ENCODE results near the gene GTF2IRD1. TPM values are rescaled to one million over a fixed set of nuclear protein-coding genes. Genes with fewer than 3 reads are reported as not detected.

The GTF2IRD1 gene
- total RNA-seq, 1 experiment from 2014 or later = 14.9 TPM

GRCh38 chr7:74454021-74454924 is 567 bp downstream of the GTF2IRD1 start:
- intact Hi-C loops (cut with micrococcal nuclease) = no loop called here
- peak overlapping the region; percentile 97 for H3K4me2 ChIP-seq (ENCODE audit: low read length)
- no peaks in the 10 kb centered on the region for H3K27me3 ChIP-seq (ENCODE audit: low read length)
- DNase-seq (no peak), ATAC-seq (no peak)
- TF ChIP-seq EZH2phosphoT487 (IDR thresholded peaks at IDR 0.05; ENCODE audit: borderline replicate concordance, low read length) (no peak), EZH2 (IDR thresholded peaks at IDR 0.05; ENCODE audit: low read length, unreplicated experiment) (no peak)
- TF ChIP-seq, protein P1, sequence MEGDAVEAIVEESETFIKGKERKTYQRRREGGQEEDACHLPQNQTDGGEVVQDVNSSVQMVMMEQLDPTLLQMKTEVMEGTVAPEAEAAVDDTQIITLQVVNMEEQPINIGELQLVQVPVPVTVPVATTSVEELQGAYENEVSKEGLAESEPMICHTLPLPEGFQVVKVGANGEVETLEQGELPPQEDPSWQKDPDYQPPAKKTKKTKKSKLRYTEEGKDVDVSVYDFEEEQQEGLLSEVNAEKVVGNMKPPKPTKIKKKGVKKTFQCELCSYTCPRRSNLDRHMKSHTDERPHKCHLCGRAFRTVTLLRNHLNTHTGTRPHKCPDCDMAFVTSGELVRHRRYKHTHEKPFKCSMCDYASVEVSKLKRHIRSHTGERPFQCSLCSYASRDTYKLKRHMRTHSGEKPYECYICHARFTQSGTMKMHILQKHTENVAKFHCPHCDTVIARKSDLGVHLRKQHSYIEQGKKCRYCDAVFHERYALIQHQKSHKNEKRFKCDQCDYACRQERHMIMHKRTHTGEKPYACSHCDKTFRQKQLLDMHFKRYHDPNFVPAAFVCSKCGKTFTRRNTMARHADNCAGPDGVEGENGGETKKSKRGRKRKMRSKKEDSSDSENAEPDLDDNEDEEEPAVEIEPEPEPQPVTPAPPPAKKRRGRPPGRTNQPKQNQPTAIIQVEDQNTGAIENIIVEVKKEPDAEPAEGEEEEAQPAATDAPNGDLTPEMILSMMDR (conservative IDR thresholded peaks at IDR 0.05; ENCODE audit: low read depth, low read length) = no peak
- H2AFZ ChIP-seq (ENCODE audit: low read length) = peak overlapping the region; percentile 30; the same call in 1 of the 2 replicates
- peaks cover 50% of the 10 kb centered on the region for H3K79me2 ChIP-seq (ENCODE audit: low read length)
- ChIA-PET POLR2A (ENCODE audit: unreplicated experiment) (no interaction called here), CTCF (no interaction called here)
- H3K4me3 ChIP-seq (ENCODE audit: low read length) = peak overlapping the region; percentile 79
- peaks cover 22% of the 10 kb centered on the region for H3K4me1 ChIP-seq (ENCODE audit: insufficient read depth, low read length)
- peak overlapping the region; percentile 32 for H3K27ac ChIP-seq (ENCODE audit: low read length)
- no peaks in the 10 kb centered on the region for H3K9me2 ChIP-seq (replicated peaks; ENCODE audit: low read length)
- H4K20me1 ChIP-seq (ENCODE audit: low read length) = no peaks in the 10 kb centered on the region
- H3K9ac ChIP-seq (ENCODE audit: low read length) = peak overlapping the region; percentile 79
- no peaks in the 10 kb centered on the region for H3K36me3 ChIP-seq (ENCODE audit: low read depth, low read length)
- H3K9me3 ChIP-seq (ENCODE audit: low read length) = no peaks in the 10 kb centered on the region
- BruUV-seq (replicated peaks) = no TSS peak
- H3F3A ChIP-seq (ENCODE audit: low read length, unreplicated experiment) = peaks cover 5% of the 10 kb centered on the region

DNA sequence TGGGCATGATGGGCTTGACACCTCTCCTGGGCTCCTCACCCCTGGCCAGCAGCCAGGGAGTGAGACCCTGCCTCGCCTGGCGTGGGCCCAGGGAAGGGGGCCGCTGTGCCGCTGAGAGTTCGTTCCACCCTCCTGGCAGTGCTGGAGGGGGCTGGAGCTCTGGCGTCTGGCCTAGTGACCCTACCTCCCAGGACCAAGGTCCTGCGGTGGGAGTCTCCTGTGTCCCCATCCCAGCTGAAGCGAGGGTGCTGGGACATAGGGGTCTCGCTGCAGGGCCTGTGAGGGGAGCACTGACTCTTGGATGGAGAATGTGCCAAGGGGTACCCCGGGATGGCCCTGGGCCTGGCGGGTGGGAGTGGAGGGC is 1.2 kb downstream of the GTF2IRD1 start:
- Histone ChIP-seq H3K9ac (ENCODE audit: low read length) (peak overlapping the region; percentile 79), H3K9me2 (replicated peaks; ENCODE audit: low read length) (no peaks in the 10 kb centered on the region), H3K36me3 (ENCODE audit: low read depth, low read length) (no peaks in the 10 kb centered on the region), H3F3A (ENCODE audit: low read length, unreplicated experiment) (peaks cover 5% of the 10 kb centered on the region), H3K79me2 (ENCODE audit: low read length) (peaks cover 57% of the 10 kb centered on the region), H4K20me1 (ENCODE audit: low read length) (no peaks in the 10 kb centered on the region), H3K9me3 (ENCODE audit: low read length) (no peaks in the 10 kb centered on the region), H3K27ac (ENCODE audit: low read length) (no peak overlapping the region; the same call in 1 of the 2 replicates), H3K4me3 (ENCODE audit: low read length) (peak overlapping the region; percentile 79), H3K4me2 (ENCODE audit: low read length) (peak overlapping the region; percentile 97), H2AFZ (ENCODE audit: low read length) (no peak overlapping the region), H3K4me1 (ENCODE audit: insufficient read depth, low read length) (peaks cover 22% of the 10 kb centered on the region), H3K27me3 (ENCODE audit: low read length) (no peaks in the 10 kb centered on the region)
- intact Hi-C loops (cut with micrococcal nuclease) = no loop called here
- POLR2A ChIA-PET (ENCODE audit: unreplicated experiment) = no interaction called here
- no peak for DNase-seq
- ATAC-seq = no peak
- TF ChIP-seq EZH2 (IDR thresholded peaks at IDR 0.05; ENCODE audit: low read length, unreplicated experiment) = no peak
- TF ChIP-seq, protein P1 (conservative IDR thresholded peaks at IDR 0.05; ENCODE audit: low read depth, low read length) = no peak
- no TSS peak for BruUV-seq (replicated peaks)
- CTCF ChIA-PET = no interaction called here

GRCh38 chr7:74455291-74455804 is 1.6 kb downstream of the GTF2IRD1 start:
- TSS peak; percentile 23 for BruUV-seq (replicated peaks)
- Histone ChIP-seq H2AFZ (ENCODE audit: low read length) (no peak overlapping the region), H3K4me1 (ENCODE audit: insufficient read depth, low read length) (peaks cover 22% of the 10 kb centered on the region), H3K9me3 (ENCODE audit: low read length) (no peaks in the 10 kb centered on the region), H3K4me3 (ENCODE audit: low read length) (peak overlapping the region; percentile 79), H3K36me3 (ENCODE audit: low read depth, low read length) (no peaks in the 10 kb centered on the region), H3K27ac (ENCODE audit: low read length) (no peak overlapping the region), H4K20me1 (ENCODE audit: low read length) (no peaks in the 10 kb centered on the region), H3F3A (ENCODE audit: low read length, unreplicated experiment) (peaks cover 5% of the 10 kb centered on the region), H3K4me2 (ENCODE audit: low read length) (peak overlapping the region; percentile 97), H3K9me2 (replicated peaks; ENCODE audit: low read length) (no peaks in the 10 kb centered on the region), H3K79me2 (ENCODE audit: low read length) (peaks cover 61% of the 10 kb centered on the region), H3K9ac (ENCODE audit: low read length) (no peak overlapping the region), H3K27me3 (ENCODE audit: low read length) (no peaks in the 10 kb centered on the region)
- intact Hi-C loops (cut with micrococcal nuclease) = no loop called here
- POLR2A ChIA-PET (ENCODE audit: unreplicated experiment) = no interaction called here
- CTCF ChIA-PET = no interaction called here
- ATAC-seq (no peak; the same call in 1 of the 2 replicates), DNase-seq (no peak)
- TF ChIP-seq, protein P1 (conservative IDR thresholded peaks at IDR 0.05; ENCODE audit: low read depth, low read length) = no peak
- TF ChIP-seq EZH2 (IDR thresholded peaks at IDR 0.05; ENCODE audit: low read length, unreplicated experiment) (no peak), EZH2phosphoT487 (IDR thresholded peaks at IDR 0.05; ENCODE audit: borderline replicate concordance, low read length) (no peak)

Measured in PC-3 (cell line).